Stimulated activated CD4-positive, alpha-beta T cell treated with anti-CD3 and anti-CD28 coated beads, Interleukin-15, amount 100 ng/mL, for 1 hour (primary cell): Measurements from ENCODE around the gene ANKRD31.
"Not testable (repeated sequence)": the region's sequence is repeated elsewhere in the genome, so short reads cannot be mapped to it uniquely, and the experiment has no call there.

Experiments used
- DNase-seq, 2 donors: peaks; one replicate each; pipeline ENCODE4 v3.0.0-alpha.2; 2020; ENCODE audit warnings: low read depth in 1 of 2, low spot score in 1 of 2

The ANKRD31 gene

GRCh38 chr5:75161508-75161907 lies 75.2 kb downstream of the ANKRD31 start:
- DNase-seq = not testable (repeated sequence)

- no peak for DNase-seq
Measured at GRCh38 chr5:75156585-75156984, 80.1 kb downstream of the ANKRD31 start.

- no peak for DNase-seq
Measured at GRCh38 chr5:75152860-75153259, 83.8 kb downstream of the ANKRD31 start.

- no peak for DNase-seq
Measured at GRCh38 chr5:75148051-75148450, 88.6 kb downstream of the ANKRD31 start.

- DNase-seq = no peak
Measured at GRCh38 chr5:75142566-75143136, 94.0 kb downstream of the ANKRD31 start.

GRCh38 chr5:75140277-75140676 lies 96.4 kb downstream of the ANKRD31 start:
- no peak for DNase-seq

- no peak for DNase-seq
Measured at GRCh38 chr5:75138689-75139088, 98.0 kb downstream of the ANKRD31 start.

GRCh38 chr5:75130818-75131349 lies 105.8 kb downstream of the ANKRD31 start:
- DNase-seq = no peak

GRCh38 chr5:75116856-75117255 lies 119.8 kb downstream of the ANKRD31 start:
- no peak for DNase-seq

- not testable (repeated sequence) for DNase-seq
Measured at GRCh38 chr5:75114311-75114710, 122.4 kb downstream of the ANKRD31 start.

GRCh38 chr5:75113354-75114113 lies 123.1 kb downstream of the ANKRD31 start:
- DNase-seq = no peak

GRCh38 chr5:75108931-75109596 lies 127.6 kb downstream of the ANKRD31 start:
- DNase-seq = no peak

- DNase-seq = no peak
Measured at GRCh38 chr5:75108515-75108914, 128.2 kb downstream of the ANKRD31 start.

GRCh38 chr5:75095956-75096355 lies 140.7 kb downstream of the ANKRD31 start:
- not testable (repeated sequence) for DNase-seq

- DNase-seq = no peak
Measured at GRCh38 chr5:75091597-75091996, 145.1 kb downstream of the ANKRD31 start.

- DNase-seq = no peak
Measured at GRCh38 chr5:75089662-75090061, 147.0 kb downstream of the ANKRD31 start.

- DNase-seq = no peak
Measured at GRCh38 chr5:75089137-75089536, 147.5 kb downstream of the ANKRD31 start.

GRCh38 chr5:75088648-75089047 lies 148.0 kb downstream of the ANKRD31 start:
- no peak for DNase-seq

GRCh38 chr5:75081510-75081909 lies 155.2 kb downstream of the ANKRD31 start:
- DNase-seq = no peak

GRCh38 chr5:75079346-75079745 lies 157.3 kb downstream of the ANKRD31 start:
- not testable (repeated sequence) for DNase-seq

GRCh38 chr5:75078027-75078426 lies 158.7 kb downstream of the ANKRD31 start:
- no peak for DNase-seq

- no peak for DNase-seq
Measured at GRCh38 chr5:75072061-75072460, 164.6 kb downstream of the ANKRD31 start.
